ENCODE data around the gene LKAAEAR1.

Gene LKAAEAR1

GRCh38 chr20:64077541-64077875 lies 6.7 kb downstream of the LKAAEAR1 start:
- Histone ChIP-seq H3K4me3 (ENCODE audit: low read length in 2 of 2) (peak overlapping the region in 1 of 2 donors; percentile 74), H3K36me3 (ENCODE audit: control insufficient read depth in 2 of 2, insufficient read depth in 2 of 2, low read length in 2 of 2) (peaks cover 0 to under 1% of the 10 kb centered on the region in 2 donors), H3K9ac (ENCODE audit: low read length in 2 of 2) (no peak overlapping the region), H3K9me3 (ENCODE audit: control insufficient read depth in 2 of 2, low read length in 2 of 2) (no peaks in the 10 kb centered on the region), H3K4me1 (ENCODE audit: control insufficient read depth, insufficient read depth, low read length) (peaks cover 19% of the 10 kb centered on the region), H3K27me3 (ENCODE audit: control insufficient read depth in 1 of 2, insufficient read depth in 2 of 2, low read length in 2 of 2) (peaks cover 0 to 4% of the 10 kb centered on the region in 2 donors), H3K27ac (ENCODE audit: low read length) (no peak overlapping the region)

DNA sequence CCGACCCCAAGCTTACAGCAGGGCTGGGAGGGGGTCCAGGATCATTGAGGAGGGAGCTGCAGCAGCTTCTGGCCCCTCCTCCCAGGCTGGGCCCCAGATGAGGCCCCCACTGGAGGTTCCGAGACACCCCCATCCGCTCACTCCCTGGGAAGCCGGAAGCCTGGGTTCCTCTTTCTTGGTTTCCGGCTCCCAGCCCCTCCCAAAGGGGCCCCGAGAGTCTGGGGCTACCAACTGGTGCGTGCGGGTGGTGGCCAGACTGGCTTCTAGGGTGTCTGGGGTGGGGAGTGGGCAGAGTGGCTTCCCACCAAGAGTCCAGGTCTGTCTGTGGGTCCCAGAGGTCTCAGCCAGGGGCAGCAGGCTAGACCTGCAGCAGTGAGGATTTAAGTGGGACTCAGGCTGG lies 7.1 kb downstream of the LKAAEAR1 start:
- Histone ChIP-seq H3K9me3 (ENCODE audit: control insufficient read depth in 2 of 2, low read length in 2 of 2) (no peaks in the 10 kb centered on the region), H3K4me3 (ENCODE audit: low read length in 2 of 2) (no peak overlapping the region), H3K4me1 (ENCODE audit: control insufficient read depth, insufficient read depth, low read length) (peaks cover 19% of the 10 kb centered on the region), H3K27me3 (ENCODE audit: control insufficient read depth in 1 of 2, insufficient read depth in 2 of 2, low read length in 2 of 2) (no peaks in the 10 kb centered on the region), H3K27ac (ENCODE audit: low read length) (no peak overlapping the region), H3K9ac (ENCODE audit: low read length in 2 of 2) (no peak overlapping the region), H3K36me3 (ENCODE audit: control insufficient read depth in 2 of 2, insufficient read depth in 2 of 2, low read length in 2 of 2) (peaks cover 0 to 2% of the 10 kb centered on the region in 2 donors)

DNA sequence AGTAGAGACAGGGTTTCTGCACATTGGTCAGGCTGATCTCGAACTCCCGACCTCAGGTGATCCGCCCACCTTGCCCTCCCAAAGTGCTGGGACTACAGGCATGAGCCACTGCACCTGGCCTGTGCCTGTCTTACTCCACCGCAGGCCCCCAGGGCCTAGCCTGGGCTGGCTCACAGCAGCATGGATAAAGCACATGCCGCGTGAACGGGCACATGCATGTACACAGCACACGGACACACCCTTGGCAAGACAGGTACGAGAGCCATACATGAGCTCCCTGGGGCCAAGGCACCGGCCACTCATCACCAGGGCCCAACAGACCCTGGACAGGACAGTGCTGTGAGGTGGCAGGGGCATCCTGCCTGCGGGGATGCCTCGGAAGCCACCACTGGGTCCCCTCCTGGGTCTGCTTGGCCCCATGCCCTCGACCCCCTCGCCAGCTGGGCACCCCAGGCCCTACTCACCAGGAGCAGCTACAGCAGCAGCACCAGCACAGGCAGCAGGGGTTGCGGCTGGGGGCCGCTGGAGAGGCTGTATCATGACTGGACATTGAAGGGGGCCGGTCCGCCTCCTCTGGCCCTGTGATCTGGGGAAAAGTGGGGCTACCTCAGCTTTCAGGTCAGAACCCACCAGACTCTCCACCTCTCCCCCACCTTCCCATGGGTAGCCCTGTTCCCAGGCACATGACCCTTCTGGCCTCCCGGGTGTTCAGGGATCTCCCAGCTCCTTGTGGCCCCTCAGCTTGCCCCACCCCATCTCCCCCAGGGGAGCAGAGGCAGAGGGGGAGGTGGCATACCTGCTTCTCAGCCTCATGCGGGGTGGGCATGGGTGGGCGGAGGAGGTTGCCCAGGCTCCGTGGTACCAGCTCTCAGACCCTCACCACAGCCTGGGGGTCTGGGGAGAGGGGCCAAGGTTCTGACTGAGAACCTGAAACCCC lies 7.9 kb downstream of the LKAAEAR1 start:
- no peaks in the 10 kb centered on the region for H3K27me3 ChIP-seq (ENCODE audit: control insufficient read depth in 1 of 2, insufficient read depth in 2 of 2, low read length in 2 of 2)
- peaks cover 0 to 2% of the 10 kb centered on the region in 2 donors for H3K36me3 ChIP-seq (ENCODE audit: control insufficient read depth in 2 of 2, insufficient read depth in 2 of 2, low read length in 2 of 2)
- no peaks in the 10 kb centered on the region for H3K9me3 ChIP-seq (ENCODE audit: control insufficient read depth in 2 of 2, low read length in 2 of 2)
- H3K27ac ChIP-seq (ENCODE audit: low read length), result no peak overlapping the region
- no peak overlapping the region for H3K4me3 ChIP-seq (ENCODE audit: low read length in 2 of 2)
- H3K4me1 ChIP-seq (ENCODE audit: control insufficient read depth, insufficient read depth, low read length), result peaks cover 17% of the 10 kb centered on the region
- no peak overlapping the region for H3K9ac ChIP-seq (ENCODE audit: low read length in 2 of 2)

GRCh38 chr20:64075556-64075955 lies 8.6 kb downstream of the LKAAEAR1 start:
- no peak overlapping the region for H3K4me3 ChIP-seq (ENCODE audit: low read length in 2 of 2)
- no peak overlapping the region for H3K27ac ChIP-seq (ENCODE audit: low read length)
- peaks cover 0 to 2% of the 10 kb centered on the region in 2 donors for H3K36me3 ChIP-seq (ENCODE audit: control insufficient read depth in 2 of 2, insufficient read depth in 2 of 2, low read length in 2 of 2)

GRCh38 chr20:64074963-64075362 lies 9.2 kb downstream of the LKAAEAR1 start:
- Histone ChIP-seq H3K9me3 (ENCODE audit: control insufficient read depth in 2 of 2, low read length in 2 of 2) (no peaks in the 10 kb centered on the region), H3K4me3 (ENCODE audit: low read length in 2 of 2) (no peak overlapping the region), H3K27me3 (ENCODE audit: control insufficient read depth in 1 of 2, insufficient read depth in 2 of 2, low read length in 2 of 2) (no peaks in the 10 kb centered on the region), H3K36me3 (ENCODE audit: control insufficient read depth in 2 of 2, insufficient read depth in 2 of 2, low read length in 2 of 2) (peaks cover 0 to 2% of the 10 kb centered on the region in 2 donors), H3K4me1 (ENCODE audit: control insufficient read depth, insufficient read depth, low read length) (peaks cover 17% of the 10 kb centered on the region), H3K9ac (ENCODE audit: low read length in 2 of 2) (no peak overlapping the region), H3K27ac (ENCODE audit: low read length) (no peak overlapping the region)

More at GRCh38 chr20:64075556-64075955, 8.6 kb downstream of the LKAAEAR1 start:
- no peak overlapping the region for H3K9ac ChIP-seq (ENCODE audit: low read length in 2 of 2)
- H3K9me3 ChIP-seq (ENCODE audit: control insufficient read depth in 2 of 2, low read length in 2 of 2), result no peaks in the 10 kb centered on the region
- H3K27me3 ChIP-seq (ENCODE audit: control insufficient read depth in 1 of 2, insufficient read depth in 2 of 2, low read length in 2 of 2), result no peaks in the 10 kb centered on the region
- peaks cover 17% of the 10 kb centered on the region for H3K4me1 ChIP-seq (ENCODE audit: control insufficient read depth, insufficient read depth, low read length)

DNA sequence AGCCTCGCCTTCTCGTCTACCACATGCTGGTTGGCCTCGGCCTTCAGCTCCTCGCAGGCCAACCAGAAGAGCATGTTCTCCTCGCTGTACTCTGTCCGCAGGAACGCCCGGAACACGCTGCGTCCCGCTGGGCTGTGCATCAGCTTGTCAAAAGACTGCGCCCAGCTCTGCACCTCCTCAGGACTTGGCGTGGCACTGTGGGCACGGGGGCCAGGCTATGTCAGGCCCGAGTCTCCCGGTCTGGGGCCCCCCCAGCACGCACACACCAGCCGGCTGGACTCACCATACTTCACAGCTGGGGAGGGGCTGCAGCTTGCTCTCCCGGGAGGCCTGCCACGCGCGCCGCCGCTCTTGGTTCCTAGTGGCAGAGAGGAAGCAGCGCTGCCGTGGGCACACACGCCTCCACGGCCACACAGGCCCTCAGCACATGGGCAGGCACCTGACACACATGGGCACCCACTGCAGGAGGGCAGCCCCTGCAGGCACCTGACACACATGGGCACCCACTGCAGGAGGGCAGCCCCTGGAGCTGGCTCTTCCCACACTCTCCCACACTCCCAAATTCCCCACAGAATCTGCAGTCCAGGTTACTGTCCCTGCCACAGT lies 9.9 kb downstream of the LKAAEAR1 start:
- Histone ChIP-seq H3K4me3 (ENCODE audit: low read length in 2 of 2) (no peak overlapping the region), H3K27ac (ENCODE audit: low read length) (no peak overlapping the region), H3K27me3 (ENCODE audit: control insufficient read depth in 1 of 2, insufficient read depth in 2 of 2, low read length in 2 of 2) (no peaks in the 10 kb centered on the region), H3K4me1 (ENCODE audit: control insufficient read depth, insufficient read depth, low read length) (peaks cover 15% of the 10 kb centered on the region), H3K9me3 (ENCODE audit: control insufficient read depth in 2 of 2, low read length in 2 of 2) (no peaks in the 10 kb centered on the region), H3K36me3 (ENCODE audit: control insufficient read depth in 2 of 2, insufficient read depth in 2 of 2, low read length in 2 of 2) (peaks cover 0 to 2% of the 10 kb centered on the region in 2 donors), H3K9ac (ENCODE audit: low read length in 2 of 2) (no peak overlapping the region)

GRCh38 chr20:64073476-64074183 lies 10.6 kb downstream of the LKAAEAR1 start:
- Histone ChIP-seq H3K4me1 (ENCODE audit: control insufficient read depth, insufficient read depth, low read length) (peaks cover 9% of the 10 kb centered on the region), H3K9me3 (ENCODE audit: control insufficient read depth in 2 of 2, low read length in 2 of 2) (no peaks in the 10 kb centered on the region), H3K27me3 (ENCODE audit: control insufficient read depth in 1 of 2, insufficient read depth in 2 of 2, low read length in 2 of 2) (no peaks in the 10 kb centered on the region), H3K36me3 (ENCODE audit: control insufficient read depth in 2 of 2, insufficient read depth in 2 of 2, low read length in 2 of 2) (peaks cover 0 to 2% of the 10 kb centered on the region in 2 donors), H3K9ac (ENCODE audit: low read length in 2 of 2) (no peak overlapping the region), H3K4me3 (ENCODE audit: low read length in 2 of 2) (no peak overlapping the region), H3K27ac (ENCODE audit: low read length) (no peak overlapping the region)

DNA sequence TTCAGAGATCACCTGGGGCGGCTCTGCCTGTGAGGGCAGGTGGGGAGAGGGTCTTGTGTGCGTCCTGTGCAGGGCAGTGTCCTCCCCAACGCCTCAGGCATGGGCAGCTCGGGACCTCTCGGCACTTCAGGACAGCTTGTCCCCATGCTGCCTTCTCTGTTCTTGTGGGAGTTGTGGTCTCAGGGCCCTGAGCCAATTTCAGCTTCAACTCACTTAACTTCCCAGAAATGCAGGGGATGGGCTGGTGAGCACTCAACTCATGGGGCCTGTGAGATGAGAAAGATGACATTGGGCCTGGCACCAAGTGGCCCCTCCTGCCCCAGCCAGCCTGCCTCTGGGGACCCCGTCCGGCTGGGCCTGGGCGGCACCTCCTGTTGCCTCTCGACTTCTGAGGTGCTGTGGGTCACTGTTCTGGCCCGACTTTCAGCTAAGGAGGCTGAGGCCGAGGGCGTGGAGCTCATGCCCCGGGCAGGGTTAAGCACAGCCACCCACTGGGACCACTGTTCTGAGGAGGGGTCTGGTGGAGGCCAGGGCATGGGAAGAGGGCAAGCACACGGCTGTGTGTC lies 11.6 kb downstream of the LKAAEAR1 start:
- Histone ChIP-seq H3K4me3 (ENCODE audit: low read length in 2 of 2) (no peak overlapping the region), H3K4me1 (ENCODE audit: control insufficient read depth, insufficient read depth, low read length) (peaks cover 3% of the 10 kb centered on the region), H3K9ac (ENCODE audit: low read length in 2 of 2) (no peak overlapping the region), H3K27me3 (ENCODE audit: control insufficient read depth in 1 of 2, insufficient read depth in 2 of 2, low read length in 2 of 2) (no peaks in the 10 kb centered on the region), H3K27ac (ENCODE audit: low read length) (no peak overlapping the region), H3K36me3 (ENCODE audit: control insufficient read depth in 2 of 2, insufficient read depth in 2 of 2, low read length in 2 of 2) (peaks cover 0 to 2% of the 10 kb centered on the region in 2 donors), H3K9me3 (ENCODE audit: control insufficient read depth in 2 of 2, low read length in 2 of 2) (no peaks in the 10 kb centered on the region)

DNA sequence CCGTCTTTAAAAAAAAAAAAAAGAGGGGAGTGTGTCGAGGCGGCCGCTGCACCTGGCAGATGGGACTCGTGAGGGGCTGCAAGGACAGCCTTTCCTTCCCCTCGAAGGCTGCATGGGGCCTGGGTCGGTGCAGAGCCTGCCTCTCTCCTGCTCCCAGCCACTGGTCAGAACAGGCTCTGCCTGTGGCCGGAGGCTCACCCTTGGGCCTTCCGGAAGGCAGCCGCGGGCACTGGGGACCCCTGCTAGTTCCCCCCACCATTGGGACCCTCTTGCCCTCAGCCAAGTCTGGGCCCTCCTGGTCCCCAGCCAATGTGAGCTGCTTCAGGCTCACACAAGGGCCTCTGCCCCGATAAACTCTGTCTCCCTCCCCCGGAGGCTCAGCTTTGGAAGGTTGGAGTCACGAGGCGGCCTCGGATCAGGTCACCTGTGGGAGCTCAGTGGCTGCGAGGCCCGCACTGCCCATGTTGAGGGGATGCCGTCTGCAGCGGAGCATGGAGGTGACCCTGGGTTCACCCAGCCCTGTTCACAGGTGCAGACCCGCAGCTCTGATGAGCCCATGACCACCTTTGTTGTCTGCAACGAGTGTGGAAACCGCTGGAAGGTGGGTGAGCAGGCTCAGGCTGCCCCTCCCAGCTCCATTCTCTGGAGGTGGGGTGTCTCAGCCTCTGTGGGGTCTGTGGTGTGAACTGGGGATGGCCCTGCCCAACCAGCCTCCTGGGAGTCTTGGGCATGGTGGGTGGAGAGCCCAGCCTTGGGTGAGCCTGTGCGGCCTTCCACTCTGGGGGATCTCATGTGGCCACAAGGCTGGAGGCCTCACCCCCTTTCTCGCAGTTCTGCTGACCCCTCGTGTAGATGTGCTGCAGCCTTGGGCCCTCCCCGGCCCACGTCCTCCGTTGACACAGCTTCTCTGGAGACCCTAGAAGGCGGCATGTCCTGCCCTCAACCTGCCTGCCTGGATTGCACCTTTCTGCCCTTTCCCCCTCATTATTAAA lies 12.6 kb downstream of the LKAAEAR1 start:
- H3K9ac ChIP-seq (ENCODE audit: low read length in 2 of 2), result no peak overlapping the region
- no peaks in the 10 kb centered on the region for H3K9me3 ChIP-seq (ENCODE audit: control insufficient read depth in 2 of 2, low read length in 2 of 2)
- H3K36me3 ChIP-seq (ENCODE audit: control insufficient read depth in 2 of 2, insufficient read depth in 2 of 2, low read length in 2 of 2), result peaks cover 0 to 2% of the 10 kb centered on the region in 2 donors
- no peaks in the 10 kb centered on the region for H3K27me3 ChIP-seq (ENCODE audit: control insufficient read depth in 1 of 2, insufficient read depth in 2 of 2, low read length in 2 of 2)
- H3K4me1 ChIP-seq (ENCODE audit: control insufficient read depth, insufficient read depth, low read length), result no peaks in the 10 kb centered on the region
- no peak overlapping the region for H3K27ac ChIP-seq (ENCODE audit: low read length)
- no peak overlapping the region for H3K4me3 ChIP-seq (ENCODE audit: low read length in 2 of 2)
